ENCODE results near the gene ATAD3A. TPM values are rescaled to one million over a fixed set of nuclear protein-coding genes. Genes with fewer than 3 reads are reported as not detected.

ATAD3A gene
- total RNA-seq, 2 donors from 2014 or later = 15.8 to 20.8 TPM

- WGBS, 2 donors = 89 to 91% methylated on average over 8 to 24 of the region's 31 CpGs
- H3K4me1 ChIP-seq = peaks cover 6% of the 10 kb centered on the region
- intact Hi-C loops (cut with DNase I) = no loop called here
- no peak overlapping the region for H3K4me3 ChIP-seq
- H3K27ac ChIP-seq = no peak overlapping the region
- no peaks in the 10 kb centered on the region for H3K9me3 ChIP-seq
- no peak for DNase-seq
- H3K36me3 ChIP-seq (replicated peaks in 1 of 2; ENCODE audit: insufficient read depth in 1 of 2, low read depth in 2 of 2) = peaks cover 2 to 3% of the 10 kb centered on the region in 2 donors
- no peaks in the 10 kb centered on the region for H3K27me3 ChIP-seq
- no peak for ATAC-seq
- TF ChIP-seq CTCF (IDR thresholded peaks at IDR 0.05) (no peak), POLR2A (IDR thresholded peaks at IDR 0.05) (no peak)
These were observed 22.6 kb downstream of the ATAD3A start for GRCh38 chr1:1534401-1535154.

- Histone ChIP-seq H3K4me1 (peaks cover 6% of the 10 kb centered on the region), H3K27me3 (no peaks in the 10 kb centered on the region), H3K27ac (no peak overlapping the region), H3K9me3 (no peaks in the 10 kb centered on the region), H3K36me3 (replicated peaks in 1 of 2; ENCODE audit: insufficient read depth in 1 of 2, low read depth in 2 of 2) (peaks cover 0 to 2% of the 10 kb centered on the region in 2 donors), H3K4me3 (no peak overlapping the region)
- DNase-seq (no peak), ATAC-seq (no peak)
- intact Hi-C loops (cut with DNase I) = no loop called here
- no peak for TF ChIP-seq POLR2A (IDR thresholded peaks at IDR 0.05)
- WGBS, 2 donors = 91 to 97% methylated on average over 15 to 40 of the region's 66 CpGs
These were observed 23.4 kb downstream of the ATAD3A start for GRCh38 chr1:1535201-1536018.

GRCh38 chr1:1536019-1536937, 24.3 kb downstream of the ATAD3A start:
- Histone ChIP-seq H3K36me3 (replicated peaks in 1 of 2; ENCODE audit: insufficient read depth in 1 of 2, low read depth in 2 of 2) (peaks cover 0 to 2% of the 10 kb centered on the region in 2 donors), H3K27ac (no peak overlapping the region), H3K4me3 (no peak overlapping the region), H3K27me3 (no peaks in the 10 kb centered on the region), H3K4me1 (peaks cover 12% of the 10 kb centered on the region), H3K9me3 (no peaks in the 10 kb centered on the region)
- TF ChIP-seq POLR2A (IDR thresholded peaks at IDR 0.05) (no peak), CTCF (IDR thresholded peaks at IDR 0.05) (no peak)
- WGBS, 2 donors = 83 to 94% methylated on average over 24 to 47 of the region's 48 CpGs
- no peak for DNase-seq
- intact Hi-C loops (cut with DNase I) = no loop called here
- no peak for ATAC-seq

GRCh38 chr1:1536938-1537546, 25.1 kb downstream of the ATAD3A start:
- no peak overlapping the region for H3K27ac ChIP-seq
- peaks cover 12% of the 10 kb centered on the region for H3K4me1 ChIP-seq
- intact Hi-C loops (cut with DNase I) = no loop called here
- peaks cover 0 to 4% of the 10 kb centered on the region in 2 donors for H3K36me3 ChIP-seq (replicated peaks in 1 of 2; ENCODE audit: insufficient read depth in 1 of 2, low read depth in 2 of 2)
- H3K4me3 ChIP-seq = no peak overlapping the region
- ATAC-seq (no peak), DNase-seq (no peak)
- no peaks in the 10 kb centered on the region for H3K27me3 ChIP-seq
- TF ChIP-seq CTCF (IDR thresholded peaks at IDR 0.05) (no peak), POLR2A (IDR thresholded peaks at IDR 0.05) (no peak)
- no peaks in the 10 kb centered on the region for H3K9me3 ChIP-seq
- WGBS, 2 donors = 88 to 96% methylated on average over 7 to 15 of the region's 15 CpGs
